RPMI8226 (cell line): ENCODE results near the gene ELOB.
"Not testable (repeated sequence)": the region's sequence is repeated elsewhere in the genome, so short reads cannot be mapped to it uniquely, and the experiment has no call there.

Source experiments
- DNase-seq: peaks from one replicate; pipeline ENCODE4 v3.0.0-alpha.2; 2015

The ELOB gene

GRCh38 chr16:2745116-2745890, 31.8 kb downstream of the ELOB start:
- DNase-seq: no peak

- DNase-seq: no peak
These were observed 32.4 kb downstream of the ELOB start for GRCh38 chr16:2744711-2745110.

GRCh38 chr16:2743007-2743810, 33.9 kb downstream of the ELOB start:
- no peak for DNase-seq

GRCh38 chr16:2742323-2743006, 34.6 kb downstream of the ELOB start:
- DNase-seq: no peak

GRCh38 chr16:2741168-2741567, 35.9 kb downstream of the ELOB start:
- DNase-seq: no peak

- no peak for DNase-seq
These were observed 36.6 kb downstream of the ELOB start for GRCh38 chr16:2740476-2740875.

GRCh38 chr16:2739625-2740430, 37.3 kb downstream of the ELOB start:
- no peak for DNase-seq

GRCh38 chr16:2738615-2739014, 38.5 kb downstream of the ELOB start:
- no peak for DNase-seq

GRCh38 chr16:2737895-2738418, 39.1 kb downstream of the ELOB start:
- no peak for DNase-seq

- no peak for DNase-seq
These were observed 39.9 kb downstream of the ELOB start for GRCh38 chr16:2737238-2737605.

- DNase-seq: no peak
These were observed 40.4 kb downstream of the ELOB start for GRCh38 chr16:2736476-2737237.

- DNase-seq: no peak
These were observed 42.1 kb downstream of the ELOB start for GRCh38 chr16:2734844-2735515.

- DNase-seq: no peak
These were observed 49.0 kb downstream of the ELOB start for GRCh38 chr16:2728034-2728433.

- no peak for DNase-seq
These were observed 50.2 kb downstream of the ELOB start for GRCh38 chr16:2726923-2727322.

- DNase-seq: no peak
These were observed 52.2 kb downstream of the ELOB start for GRCh38 chr16:2724816-2725348.

- no peak for DNase-seq
These were observed 52.9 kb downstream of the ELOB start for GRCh38 chr16:2724088-2724676.

GRCh38 chr16:2721634-2722173, 55.4 kb downstream of the ELOB start:
- not testable (repeated sequence) for DNase-seq
